Activated CD4-positive, alpha-beta T cell treated with anti-CD3 and anti-CD28 coated beads for 4 hours (primary cell): ENCODE data around the gene SRP54.
"Not testable (repeated sequence)": the region's sequence is repeated elsewhere in the genome, so short reads cannot be mapped to it uniquely, and the experiment has no call there.

Experiments used
- DNase-seq, 2 donors: peaks; one replicate each; pipeline ENCODE4 v3.0.0-alpha.2; 2020

SRP54 gene

DNA sequence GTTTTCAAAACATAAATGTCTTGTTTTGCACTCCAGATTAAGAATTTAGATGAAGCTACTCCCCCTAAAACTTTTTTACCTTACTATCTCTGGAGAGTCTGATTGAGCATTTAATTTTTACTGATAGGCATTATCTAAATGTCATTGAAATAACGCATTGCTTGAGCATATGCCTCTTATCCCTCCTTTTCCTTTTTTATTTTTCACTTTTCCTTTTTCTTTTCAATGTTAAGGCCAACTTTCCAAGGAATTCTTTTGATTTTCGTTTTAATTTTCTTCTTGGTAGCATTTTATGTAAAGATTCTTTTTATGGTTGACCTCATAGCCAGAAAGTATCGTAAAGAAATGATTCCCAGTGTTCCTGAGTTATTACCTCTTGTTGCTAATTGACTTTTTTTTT, 2.9 kb downstream of the SRP54 start:
- no peak for DNase-seq

DNA sequence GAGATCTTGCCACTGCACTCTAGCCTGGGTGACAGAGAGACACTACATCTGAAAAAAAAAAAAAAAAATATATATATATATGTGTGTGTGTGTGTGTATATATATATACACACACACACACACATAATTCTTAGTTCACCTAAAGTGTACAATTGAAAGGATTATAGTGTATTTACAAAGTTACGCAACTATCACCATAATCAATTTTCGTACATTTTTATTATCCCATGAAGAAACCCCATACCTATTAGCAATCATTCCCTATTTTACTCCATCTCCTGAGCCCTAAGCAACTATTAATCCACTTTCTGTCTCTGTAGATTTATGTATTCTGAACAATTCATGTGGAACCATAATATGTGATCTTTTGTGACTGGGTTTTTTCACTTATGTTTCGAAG, 4.4 kb downstream of the SRP54 start:
- DNase-seq = no peak

GRCh38 chr14:34989762-34990161, 7.0 kb downstream of the SRP54 start:
- no peak for DNase-seq

- DNase-seq = no peak
These were observed 10.6 kb downstream of the SRP54 start for GRCh38 chr14:34993426-34993825.

- no peak for DNase-seq
These were observed 11.9 kb downstream of the SRP54 start for GRCh38 chr14:34994668-34995067.

DNA sequence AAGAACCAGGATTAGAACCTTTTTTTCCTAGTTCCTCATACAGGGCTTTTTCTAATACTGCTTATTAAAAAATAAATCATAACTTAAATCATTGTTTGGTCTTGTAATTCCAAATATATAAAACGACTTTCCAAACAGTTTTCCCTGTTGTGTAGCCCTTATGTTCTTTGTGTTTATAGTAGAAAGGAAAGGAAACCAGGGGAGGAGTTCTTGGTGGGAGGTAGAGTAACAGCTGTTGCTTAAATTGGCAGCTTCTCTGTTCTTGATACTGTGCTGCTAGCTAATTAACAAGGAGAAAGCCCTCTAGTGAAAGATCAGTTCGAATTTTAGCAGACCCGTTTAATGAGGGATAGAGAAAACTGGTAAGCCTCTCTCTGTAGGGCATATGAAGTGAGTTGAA, 15.0 kb downstream of the SRP54 start:
- no peak for DNase-seq

GRCh38 chr14:34999500-34999899, 16.7 kb downstream of the SRP54 start:
- DNase-seq = no peak

GRCh38 chr14:35001621-35002020, 18.8 kb downstream of the SRP54 start:
- no peak for DNase-seq

- no peak for DNase-seq
These were observed 22.0 kb downstream of the SRP54 start for GRCh38 chr14:35004839-35005238.

- DNase-seq = no peak
These were observed 33.8 kb downstream of the SRP54 start for GRCh38 chr14:35016568-35016967.

DNA sequence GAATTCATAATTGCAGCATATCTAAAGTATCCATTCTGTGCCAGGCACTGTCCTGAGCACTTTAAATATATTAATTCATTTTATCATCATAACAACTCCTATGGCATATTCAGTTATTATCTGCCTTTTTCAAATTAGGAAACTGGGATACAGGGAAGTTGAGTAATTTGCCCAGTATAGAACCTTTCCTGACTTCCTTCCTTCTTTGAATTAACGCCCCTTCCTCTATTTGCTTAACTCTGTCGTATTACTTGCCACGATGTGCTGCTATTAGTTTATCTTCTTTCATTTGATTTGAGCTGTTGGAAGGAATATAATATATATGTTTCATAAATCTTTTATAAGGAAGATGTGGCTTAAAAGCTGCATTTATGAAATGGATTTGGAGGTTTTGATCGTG, 37.9 kb downstream of the SRP54 start:
- DNase-seq = no peak

DNA sequence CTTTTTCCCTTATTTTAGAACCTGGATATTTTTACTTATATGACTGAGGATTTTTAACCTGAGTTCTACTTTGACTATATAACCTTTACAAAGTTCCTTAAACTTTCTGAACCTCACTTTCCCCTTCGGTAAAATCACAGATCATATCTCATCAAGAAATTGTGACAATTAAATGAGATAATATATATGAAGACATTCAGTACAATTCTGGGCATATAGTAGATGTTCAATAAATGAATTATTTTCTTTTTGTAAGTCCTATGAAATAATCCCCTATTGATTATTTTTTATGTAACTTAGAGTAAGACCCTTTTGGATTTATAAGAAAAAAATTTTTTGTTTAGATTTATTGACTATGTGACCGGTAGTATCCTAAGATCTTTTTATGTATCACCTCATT, 45.6 kb downstream of the SRP54 start:
- no peak for DNase-seq

DNA sequence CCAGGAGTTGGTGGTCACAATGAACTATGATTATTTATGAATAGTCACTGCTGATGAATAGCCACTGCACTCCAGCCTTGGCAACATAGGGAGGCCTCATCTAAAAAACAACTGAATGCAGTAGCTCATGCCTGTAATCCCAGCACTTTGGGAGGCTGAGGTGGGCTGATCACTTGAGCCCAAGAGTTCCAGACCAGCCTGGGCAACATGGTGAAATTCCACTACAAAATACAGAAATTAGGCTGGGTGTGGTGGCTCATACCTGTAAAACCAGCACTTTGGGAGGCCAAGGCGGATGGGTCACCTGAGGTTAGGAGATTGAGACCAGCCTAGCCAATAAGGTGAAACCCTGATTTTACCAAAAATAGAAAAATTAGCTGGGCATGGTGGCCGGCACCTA, 49.8 kb downstream of the SRP54 start:
- no peak for DNase-seq

DNA sequence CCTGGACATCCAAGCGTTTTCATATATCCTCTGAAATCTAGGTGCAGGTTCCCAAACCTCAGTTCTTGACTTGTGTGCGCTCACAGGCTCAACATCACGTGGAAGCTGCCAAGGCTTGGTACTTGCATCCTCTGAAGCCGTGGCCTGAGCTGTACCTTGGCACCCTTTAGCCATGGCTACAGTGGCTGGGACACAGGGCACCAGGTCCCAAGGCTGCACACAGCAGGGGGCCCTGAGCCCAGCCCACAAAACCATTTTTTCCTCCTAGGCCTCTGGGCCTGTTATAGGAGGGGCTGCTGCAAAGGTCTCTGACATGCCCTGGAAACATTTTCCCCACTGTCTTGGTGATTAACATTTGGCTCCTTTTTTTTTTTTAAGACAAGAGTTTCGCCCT, 51.6 kb downstream of the SRP54 start:
- DNase-seq = no peak

DNA sequence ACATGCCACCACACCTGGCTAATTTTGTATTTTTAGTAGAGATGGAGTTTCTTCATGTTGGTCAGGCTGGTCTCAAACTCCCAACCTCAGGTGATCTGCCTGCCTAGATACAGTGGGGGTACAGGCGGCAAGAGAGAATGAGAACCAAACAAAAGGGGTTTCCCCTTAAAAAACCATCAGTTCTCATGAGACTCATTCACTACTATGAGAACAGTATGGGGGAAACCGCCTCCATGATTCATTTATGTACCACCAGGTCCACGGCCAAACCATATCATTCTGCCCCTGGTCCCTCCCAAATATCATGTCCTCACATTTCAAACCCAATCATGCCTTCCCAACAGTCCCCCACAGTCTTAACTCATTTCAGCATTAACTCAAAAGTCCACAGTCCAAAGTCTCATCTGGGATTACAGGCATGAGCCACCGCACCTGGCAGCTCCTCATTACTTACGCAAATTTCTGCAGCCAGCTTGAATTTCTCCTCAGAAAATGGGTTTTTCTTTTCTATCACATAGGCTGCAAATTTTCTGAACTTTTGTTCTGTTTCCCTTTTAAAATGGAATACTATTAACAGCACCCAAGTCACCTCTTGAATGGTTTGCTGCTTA, 52.3 kb downstream of the SRP54 start:
- not testable (repeated sequence) for DNase-seq

GRCh38 chr14:35038312-35038711, 55.5 kb downstream of the SRP54 start:
- DNase-seq = not testable (repeated sequence)

DNA sequence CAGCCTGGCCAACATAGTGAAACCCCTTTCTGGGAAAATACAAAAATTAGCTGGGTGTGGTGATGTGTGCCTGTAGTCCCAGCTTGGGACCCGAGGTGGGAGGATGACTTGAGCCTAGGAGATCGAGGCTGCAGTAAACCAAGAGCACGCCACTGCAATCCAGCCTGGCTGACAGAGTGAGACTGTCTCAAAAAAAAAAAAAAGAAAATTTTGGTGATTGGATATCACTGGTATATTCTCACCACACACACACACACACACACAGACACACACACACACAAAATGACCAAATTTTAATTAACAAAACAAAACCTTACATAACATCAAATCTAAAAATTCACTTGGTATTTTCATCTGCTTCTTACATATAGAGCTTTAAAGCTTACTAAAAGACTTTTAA, 59.8 kb downstream of the SRP54 start:
- DNase-seq = no peak

- no peak for DNase-seq
These were observed 60.3 kb downstream of the SRP54 start for GRCh38 chr14:35043046-35043445.

DNA sequence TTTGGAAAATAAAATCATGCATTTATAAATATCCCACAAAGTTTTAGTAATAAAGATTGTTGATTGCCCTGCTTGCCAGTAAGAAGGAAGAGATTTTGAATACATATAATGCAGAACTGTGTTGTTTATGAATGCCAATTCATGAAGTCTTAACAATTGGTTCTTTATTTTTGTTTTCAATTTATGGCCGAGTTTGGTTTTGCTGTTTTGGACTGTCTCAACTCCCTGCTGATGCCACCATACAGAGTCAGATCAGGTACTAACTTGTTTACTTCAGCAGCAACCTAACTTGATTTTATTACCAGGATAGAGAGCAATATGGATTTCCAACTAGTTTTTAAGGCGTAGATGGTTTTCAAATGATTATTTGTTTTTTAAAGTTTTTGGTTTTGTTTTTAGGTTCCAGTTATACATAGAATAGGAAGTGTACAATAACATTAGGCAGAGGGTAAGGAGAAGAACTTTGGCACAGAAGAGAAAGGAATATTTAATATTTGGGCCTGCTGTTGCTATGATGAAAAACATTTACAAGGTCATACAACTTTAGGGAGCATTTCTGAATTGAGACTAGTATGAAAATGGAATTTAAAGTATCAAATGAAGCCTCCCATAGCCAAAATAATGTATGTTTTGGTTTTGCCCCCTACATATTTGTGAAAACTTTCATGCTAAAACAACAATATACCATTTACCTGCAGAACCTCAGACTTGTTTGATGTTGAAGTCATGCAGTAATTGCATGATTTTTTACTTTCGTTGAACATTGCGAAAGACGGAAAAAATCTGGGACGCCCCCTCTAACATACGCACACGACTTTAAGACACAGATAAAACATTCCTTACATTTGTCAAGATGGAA, 62.4 kb downstream of the SRP54 start:
- DNase-seq = no peak

DNA sequence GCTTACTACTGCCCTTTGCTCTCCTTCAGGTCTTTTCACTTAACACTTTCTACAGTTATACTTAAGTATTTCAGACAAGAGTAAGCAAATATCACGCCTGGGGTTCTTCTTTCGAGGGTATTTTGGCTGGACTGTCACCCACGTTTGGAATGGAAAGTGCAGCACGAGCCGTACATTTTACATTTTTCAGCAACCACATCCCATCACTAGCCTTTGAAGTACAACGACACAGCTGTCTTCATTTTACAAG, 62.9 kb downstream of the SRP54 start:
- DNase-seq = no peak

DNA sequence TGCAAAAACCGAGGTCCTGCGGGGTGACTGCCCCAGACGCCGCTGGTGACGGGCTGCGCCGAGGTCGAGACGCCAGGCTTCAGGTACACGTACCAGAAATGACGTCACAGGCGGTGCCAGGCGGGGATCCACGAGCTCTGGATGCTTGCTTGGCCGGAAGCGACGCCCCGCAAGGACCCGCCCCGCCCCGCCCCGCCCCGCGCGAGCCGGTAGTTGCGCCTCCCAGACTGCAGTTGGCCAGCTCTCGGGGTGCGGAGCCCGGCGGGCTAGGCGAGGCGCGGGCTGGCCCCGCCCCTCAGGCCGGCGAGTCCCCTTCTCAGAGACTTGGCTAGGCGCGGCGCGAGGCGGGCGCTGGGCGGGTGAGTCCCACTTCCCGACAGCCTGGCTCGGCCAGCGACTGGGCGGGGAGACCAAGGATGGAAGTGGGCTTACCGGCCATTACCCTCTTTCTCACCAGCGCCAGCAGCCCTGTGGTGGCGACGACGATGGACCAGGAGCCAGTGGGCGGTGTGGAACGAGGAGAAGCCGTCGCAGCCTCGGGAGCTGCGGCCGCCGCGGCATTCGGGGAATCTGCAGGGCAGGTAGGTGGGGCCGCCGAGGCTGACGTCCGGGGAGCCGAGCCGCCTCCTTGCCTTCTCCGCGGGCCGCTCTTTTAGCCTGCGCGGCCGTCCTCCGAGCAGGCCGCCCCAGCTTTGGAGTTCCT, 63.4 kb downstream of the SRP54 start, which contains the start of gene FAM177A1:
FAM177A1 (plus strand) TSS at position 225 of the 703 bp plus-strand sequence; CDS start at position 417, 192 bp downstream.
- peak; percentile 98 for DNase-seq

GRCh38 chr14:35046751-35047536, 64.2 kb downstream of the SRP54 start:
- peak in 1 of 2 donors; percentile 43 for DNase-seq

DNA sequence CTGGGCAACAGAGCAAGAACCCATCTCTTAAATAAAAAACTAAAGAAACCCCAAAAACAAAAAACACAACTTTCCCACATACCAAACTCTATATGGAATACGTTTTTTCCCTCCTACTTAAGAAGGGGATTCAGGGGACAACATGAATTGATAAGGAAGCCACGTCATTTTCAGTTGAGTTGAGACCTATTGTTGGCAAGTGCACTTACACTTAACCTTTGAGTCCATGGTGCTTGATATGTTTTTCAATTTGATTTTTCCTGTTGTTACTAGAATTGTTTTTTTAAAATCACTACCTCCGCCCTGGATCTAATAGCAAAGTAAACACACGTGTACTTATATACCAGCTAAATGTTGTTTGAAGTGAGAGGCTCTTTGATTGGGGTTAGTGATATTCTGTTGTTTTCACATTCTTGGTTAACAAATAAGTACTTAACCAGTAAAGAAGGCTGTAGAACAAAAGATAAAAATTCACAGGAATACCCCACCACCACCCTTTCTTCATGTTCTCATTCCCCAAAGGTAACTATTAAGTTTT, 65.3 kb downstream of the SRP54 start:
- no peak for DNase-seq
